Fibroblast of the aortic adventitia (primary cell): Measurements from ENCODE around the gene AP3B1. TPM values are rescaled to one million over a fixed set of nuclear protein-coding genes. Genes with fewer than 3 reads are reported as not detected.

Experiments used
- DNase-seq: peaks from one replicate; pipeline ENCODE4 v3.0.0-alpha.2; 2010; ENCODE audit warnings: low read depth
- H3K4me3 ChIP-seq: 2 replicates; pipeline ENCODE4 v1.5.1; 2011; ENCODE audit warnings: low read depth, mild to moderate bottlenecking, control low read depth, low read length, moderate library complexity
- total RNA-seq: library from RNA; depleted of rRNA; stranded (reverse); fragments of >200 nt; gene quantifications from 2 replicates; pipeline ENCODE4 v1.2.3, GENCODE V29; 2012; ENCODE audit warnings: low replicate concordance
- TF ChIP-seq, protein P1 (sequence below): IDR thresholded peaks from 2 replicates; pipeline ENCODE4 v1.5.1; 2011; ENCODE audit warnings: mild to moderate bottlenecking, low read length, control low read depth, inconsistent platforms; ENCODE audit not compliant: insufficient read depth

Gene AP3B1
- total RNA-seq, 1 donor, result 78.5 TPM

DNA sequence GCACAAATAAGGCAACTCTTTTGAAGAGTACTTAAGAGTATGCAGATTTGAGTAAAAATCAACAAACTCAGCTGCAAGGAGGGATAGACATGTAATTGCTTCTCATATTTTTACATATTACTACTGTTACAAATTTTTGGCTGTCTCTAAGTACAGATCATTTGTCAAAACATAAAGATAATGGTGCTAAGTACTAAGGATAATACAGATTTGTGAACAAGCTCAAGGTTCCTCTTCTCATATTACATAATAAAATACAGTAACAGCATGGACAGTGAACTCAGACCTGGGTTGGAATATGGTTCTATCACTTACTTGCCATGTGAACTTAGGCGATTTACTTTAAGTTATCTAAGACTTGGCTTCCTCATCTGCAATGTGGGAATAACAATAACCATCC lies 168.0 kb downstream of the AP3B1 start:
- TF ChIP-seq, protein P1, sequence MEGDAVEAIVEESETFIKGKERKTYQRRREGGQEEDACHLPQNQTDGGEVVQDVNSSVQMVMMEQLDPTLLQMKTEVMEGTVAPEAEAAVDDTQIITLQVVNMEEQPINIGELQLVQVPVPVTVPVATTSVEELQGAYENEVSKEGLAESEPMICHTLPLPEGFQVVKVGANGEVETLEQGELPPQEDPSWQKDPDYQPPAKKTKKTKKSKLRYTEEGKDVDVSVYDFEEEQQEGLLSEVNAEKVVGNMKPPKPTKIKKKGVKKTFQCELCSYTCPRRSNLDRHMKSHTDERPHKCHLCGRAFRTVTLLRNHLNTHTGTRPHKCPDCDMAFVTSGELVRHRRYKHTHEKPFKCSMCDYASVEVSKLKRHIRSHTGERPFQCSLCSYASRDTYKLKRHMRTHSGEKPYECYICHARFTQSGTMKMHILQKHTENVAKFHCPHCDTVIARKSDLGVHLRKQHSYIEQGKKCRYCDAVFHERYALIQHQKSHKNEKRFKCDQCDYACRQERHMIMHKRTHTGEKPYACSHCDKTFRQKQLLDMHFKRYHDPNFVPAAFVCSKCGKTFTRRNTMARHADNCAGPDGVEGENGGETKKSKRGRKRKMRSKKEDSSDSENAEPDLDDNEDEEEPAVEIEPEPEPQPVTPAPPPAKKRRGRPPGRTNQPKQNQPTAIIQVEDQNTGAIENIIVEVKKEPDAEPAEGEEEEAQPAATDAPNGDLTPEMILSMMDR, result no peak
- no peak overlapping the region for H3K4me3 ChIP-seq
- no peak for DNase-seq

DNA sequence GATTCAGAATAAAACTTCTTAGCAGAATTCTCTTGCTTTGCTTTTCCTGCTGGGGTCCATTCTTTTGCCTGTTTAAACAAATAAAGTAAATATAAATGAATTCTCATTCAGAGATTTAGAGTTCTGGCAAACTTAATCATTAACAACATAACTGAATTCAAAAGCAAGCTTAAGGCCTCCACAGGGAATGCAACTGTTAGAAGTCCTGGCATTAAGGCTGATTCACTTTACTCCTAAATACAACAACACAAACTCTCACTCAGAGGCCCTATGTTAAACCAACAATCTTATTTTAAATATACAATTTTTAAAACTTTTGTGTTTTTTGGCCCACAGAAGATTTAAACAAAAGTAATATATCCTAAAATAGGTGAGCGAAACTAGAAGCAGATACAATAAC lies 178.3 kb downstream of the AP3B1 start:
- H3K4me3 ChIP-seq, result no peak overlapping the region
- DNase-seq, result no peak
- TF ChIP-seq, protein P1, result no peak

DNA sequence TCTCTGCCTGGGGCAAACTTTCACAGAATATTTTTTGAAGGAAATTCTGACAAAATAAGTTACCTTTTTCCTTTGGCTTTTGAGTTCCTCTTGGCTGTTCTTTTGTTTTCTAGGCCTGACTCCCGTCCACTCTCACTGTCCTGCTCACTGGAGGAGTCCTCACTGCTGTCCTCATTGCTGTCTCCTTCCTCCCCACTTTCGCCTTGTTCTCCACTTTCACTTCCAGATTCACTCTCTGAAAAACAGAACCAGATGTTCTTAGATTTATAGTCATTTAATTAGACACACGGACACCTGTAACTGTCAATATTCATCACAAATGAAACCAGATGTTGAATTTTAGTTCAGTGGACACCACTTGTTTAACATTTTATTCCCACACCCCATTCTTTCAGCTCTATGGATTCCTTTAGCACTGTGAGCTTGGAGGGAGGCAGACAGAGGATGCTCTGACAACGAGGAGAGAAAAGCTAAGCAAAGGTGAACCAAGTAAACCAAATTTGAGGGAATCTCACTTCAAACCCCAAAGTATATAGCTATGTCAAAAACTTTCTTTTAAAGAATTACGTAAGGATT lies 180.7 kb downstream of the AP3B1 start:
- H3K4me3 ChIP-seq, result no peak overlapping the region
- DNase-seq, result no peak
- TF ChIP-seq, protein P1, result no peak

DNA sequence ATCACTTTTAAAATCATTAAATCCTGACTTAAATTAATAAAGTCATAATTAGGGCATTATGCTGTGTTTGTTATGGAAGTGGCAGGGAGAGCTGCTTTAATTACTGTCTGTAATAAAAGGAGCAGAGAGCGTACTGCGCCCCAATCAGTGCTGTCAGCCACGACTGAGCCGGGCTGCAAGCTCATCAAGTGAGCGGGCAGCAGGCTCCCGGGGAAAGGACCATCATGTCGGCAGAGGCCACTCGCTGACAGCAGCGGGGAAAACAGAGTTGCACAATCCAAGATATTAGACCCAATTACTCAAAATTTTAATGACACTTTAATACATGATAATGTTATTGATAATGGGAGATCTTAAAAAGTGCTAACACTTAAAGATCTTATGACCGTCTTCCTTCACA lies 181.6 kb downstream of the AP3B1 start:
- no peak for DNase-seq
- TF ChIP-seq, protein P1, result no peak
- no peak overlapping the region for H3K4me3 ChIP-seq

DNA sequence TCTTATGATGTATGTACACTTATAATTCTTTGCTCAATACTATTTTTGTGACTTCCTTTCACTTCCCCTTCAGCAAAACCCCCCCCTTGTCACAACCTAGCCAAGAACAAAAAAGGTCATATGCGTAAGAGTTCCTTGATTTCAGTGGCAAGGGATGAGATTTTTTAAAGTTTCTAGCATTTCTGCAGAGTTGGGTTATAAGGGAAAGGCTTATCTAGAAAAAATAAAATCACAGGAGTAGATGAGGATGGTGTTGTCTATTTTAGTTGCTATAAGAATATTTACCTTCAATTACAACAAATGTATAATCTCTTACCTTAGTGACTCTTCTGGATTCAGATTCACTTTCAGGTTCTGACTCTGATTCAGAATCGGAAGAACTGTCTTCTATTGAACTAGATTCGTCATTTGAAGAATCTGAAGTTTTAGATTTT lies 184.6 kb downstream of the AP3B1 start:
- TF ChIP-seq, protein P1, result no peak
- DNase-seq, result no peak
- no peak overlapping the region for H3K4me3 ChIP-seq

DNA sequence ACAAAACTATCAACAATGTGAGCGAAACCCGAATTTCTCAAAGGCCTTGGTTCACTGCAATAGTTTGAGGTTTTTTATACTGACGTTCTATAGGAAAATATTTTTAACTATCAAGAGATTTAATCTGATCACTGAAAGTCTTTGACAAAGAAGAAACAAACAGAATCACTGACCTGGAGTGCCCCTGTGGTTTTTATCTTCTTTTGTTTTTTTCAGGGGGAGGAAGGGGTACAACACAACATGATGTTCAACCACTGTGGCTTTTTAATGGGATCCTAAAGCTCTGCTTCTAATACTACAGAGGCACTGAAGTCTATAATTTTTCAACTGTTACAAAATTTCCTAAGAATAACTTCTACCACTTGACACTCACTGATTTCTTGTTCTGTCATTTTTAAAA lies 185.9 kb downstream of the AP3B1 start:
- TF ChIP-seq, protein P1, result no peak
- H3K4me3 ChIP-seq, result no peak overlapping the region
- DNase-seq, result no peak
